H9 (cell line): ENCODE data around the gene CAMTA2. TPM values are rescaled to one million over a fixed set of nuclear protein-coding genes. Genes with fewer than 3 reads are reported as not detected.

Experiments used
- DNase-seq: peaks from one replicate; pipeline ENCODE4 v3.0.0-alpha.2; 2017
- H2AFZ ChIP-seq: one replicate; pipeline ENCODE4 v1.6.1; 2013; ENCODE audit warnings: mild to moderate bottlenecking, low read length, control low read depth, moderate library complexity
- H2AK5ac ChIP-seq: 2 replicates; pipeline ENCODE4 v1.6.1; 2013; ENCODE audit warnings: low read length, control low read depth, mixed read lengths; ENCODE audit not compliant: insufficient read length
- H2BK120ac ChIP-seq: one replicate; pipeline ENCODE4 v1.6.1; 2013; ENCODE audit warnings: low read depth, mild to moderate bottlenecking, low read length, control low read depth, inconsistent platforms; ENCODE audit not compliant: poor library complexity, severe bottlenecking
- H2BK12ac ChIP-seq: 2 replicates; pipeline ENCODE4 v1.6.1; 2013; ENCODE audit warnings: low read length, control low read depth, mixed read lengths, low read depth; ENCODE audit not compliant: insufficient read length
- H2BK15ac ChIP-seq: 2 replicates; pipeline ENCODE4 v1.6.1; 2013; ENCODE audit warnings: low read depth, low read length, control low read depth
- H2BK20ac ChIP-seq: one replicate; pipeline ENCODE4 v1.6.1; 2013; ENCODE audit warnings: low read depth, mild to moderate bottlenecking, low read length, control low read depth, inconsistent platforms; ENCODE audit not compliant: poor library complexity, severe bottlenecking
- H2BK5ac ChIP-seq: 2 replicates; pipeline ENCODE4 v1.6.1; 2013; ENCODE audit warnings: low read length, control low read depth, mixed read lengths; ENCODE audit not compliant: insufficient read length
- H3K14ac ChIP-seq: 2 replicates; pipeline ENCODE4 v1.6.1; 2013; ENCODE audit warnings: low read length, control low read depth; ENCODE audit not compliant: insufficient read depth
- H3K18ac ChIP-seq: 2 replicates; pipeline ENCODE4 v1.6.1; 2013; ENCODE audit warnings: low read depth, mild to moderate bottlenecking, mixed read lengths, low read length, control low read depth; ENCODE audit not compliant: insufficient read length
- H3K23ac ChIP-seq: 2 replicates; pipeline ENCODE4 v1.6.1; 2013; ENCODE audit warnings: low read length, control low read depth, mixed read lengths, low read depth; ENCODE audit not compliant: insufficient read length
- H3K23me2 ChIP-seq: 2 replicates; pipeline ENCODE4 v1.6.1; 2013; ENCODE audit warnings: low read depth, mild to moderate bottlenecking, mixed read lengths, low read length, control low read depth; ENCODE audit not compliant: insufficient read length, poor library complexity, severe bottlenecking
- H3K27ac ChIP-seq: 2 replicates; pipeline ENCODE4 v1.5.1; 2013; ENCODE audit warnings: low read length, control low read depth, mixed read lengths, low read depth; ENCODE audit not compliant: insufficient read length
- H3K27me3 ChIP-seq: 2 replicates; pipeline ENCODE4 v1.6.1; 2013; ENCODE audit warnings: low read length, control low read depth, inconsistent platforms; ENCODE audit not compliant: insufficient read depth
- H3K4ac ChIP-seq: 2 replicates; pipeline ENCODE4 v1.6.1; 2013; ENCODE audit warnings: low read depth, mild to moderate bottlenecking, control low read depth, inconsistent platforms, low read length, moderate library complexity
- H3K4me1 ChIP-seq: 2 replicates; pipeline ENCODE4 v1.6.1; 2013; ENCODE audit warnings: low read length, control low read depth, inconsistent platforms; ENCODE audit not compliant: insufficient read depth
- H3K4me2 ChIP-seq: 2 replicates; pipeline ENCODE4 v1.6.1; 2013; ENCODE audit warnings: low read length, control low read depth, mixed read lengths; ENCODE audit not compliant: insufficient read length, insufficient read depth
- H3K56ac ChIP-seq: 2 replicates; pipeline ENCODE4 v1.6.1; 2013; ENCODE audit warnings: low read depth, mild to moderate bottlenecking, mixed read lengths, low read length, control low read depth; ENCODE audit not compliant: insufficient read length
- H3K79me1 ChIP-seq: 2 replicates; pipeline ENCODE4 v1.6.1; 2013; ENCODE audit warnings: low read depth, mild to moderate bottlenecking, moderate library complexity, low read length, control low read depth, inconsistent platforms; ENCODE audit not compliant: insufficient read depth, poor library complexity, severe bottlenecking
- H3K79me2 ChIP-seq: 2 replicates; pipeline ENCODE4 v1.6.1; 2013; ENCODE audit warnings: low read length, control low read depth, inconsistent platforms; ENCODE audit not compliant: insufficient read depth
- H3K9ac ChIP-seq: 2 replicates; pipeline ENCODE4 v1.6.1; 2013; ENCODE audit warnings: low read length, control low read depth, mixed read lengths; ENCODE audit not compliant: insufficient read length; ENCODE audit errors: extremely low read depth
- H3K9me3 ChIP-seq: one replicate; pipeline ENCODE4 v1.6.1; 2013; ENCODE audit warnings: low read depth, low read length, inconsistent platforms; ENCODE audit not compliant: control insufficient read depth
- H3T11ph ChIP-seq: one replicate; pipeline ENCODE4 v1.6.1; 2013; ENCODE audit warnings: mild to moderate bottlenecking, low read length, control low read depth, inconsistent platforms
- H4K20me1 ChIP-seq: one replicate; pipeline ENCODE4 v1.6.1; 2013; ENCODE audit not compliant: control insufficient read depth, insufficient read length, insufficient read depth
- H4K5ac ChIP-seq: 2 replicates; pipeline ENCODE4 v1.6.1; 2013; ENCODE audit warnings: low read depth, mild to moderate bottlenecking, mixed read lengths, low read length, control low read depth; ENCODE audit not compliant: insufficient read length
- H4K8ac ChIP-seq: replicated peaks from 2 replicates; pipeline ENCODE4 v1.6.1; 2013; ENCODE audit warnings: low read length, control low read depth, mixed read lengths, low read depth; ENCODE audit not compliant: insufficient read length
- H4K91ac ChIP-seq: 2 replicates; pipeline ENCODE4 v1.6.1; 2013; ENCODE audit warnings: low read depth, mild to moderate bottlenecking, moderate library complexity, mixed read lengths, low read length, control low read depth; ENCODE audit not compliant: insufficient read length
- H3K27ac Mint-ChIP-seq, 3 experiments: 2 replicates in 2 of 3; 3 replicates in 1 of 3; pipeline ENCODE4 v1.8.0; 2020 to 2021; ENCODE audit warnings: mixed read lengths in 3 of 3, mild to moderate bottlenecking in 1 of 3, moderate library complexity in 1 of 3
- H3K27me3 Mint-ChIP-seq: 2 replicates; pipeline ENCODE4 v1.8.0; 2021; ENCODE audit warnings: low read depth, mild to moderate bottlenecking, moderate library complexity, mixed read lengths
- H3K36me3 Mint-ChIP-seq, 3 experiments: 2 replicates in 2 of 3; 3 replicates in 1 of 3; pipeline ENCODE4 v1.8.0; 2020 to 2021; ENCODE audit warnings: low read depth in 3 of 3, mixed read lengths in 3 of 3; ENCODE audit not compliant: insufficient read depth in 1 of 3
- H3K4me1 Mint-ChIP-seq, 2 experiments: 2 replicates each; pipeline ENCODE4 v1.8.0; 2020; ENCODE audit warnings: mixed read lengths in 2 of 2
- H3K4me3 Mint-ChIP-seq, 2 experiments: 2 replicates in 1 of 2; 3 replicates in 1 of 2; pipeline ENCODE4 v1.8.0; 2020 to 2021; ENCODE audit warnings: mild to moderate bottlenecking in 2 of 2, mixed read lengths in 2 of 2, moderate library complexity in 1 of 2
- H3K9me3 Mint-ChIP-seq, 2 experiments: 2 replicates in 1 of 2; 3 replicates in 1 of 2; pipeline ENCODE4 v1.8.0; 2020; ENCODE audit warnings: mild to moderate bottlenecking in 2 of 2, mixed read lengths in 2 of 2, moderate library complexity in 1 of 2
- WGBS: extraction: QIAGEN DNeasy Blood & Tissue Kit; methylation state at CpG from one replicate; pipeline ENCODE4 v1.1.7; 2013; ENCODE audit warnings: missing lambda C conversion rate, low lambda C conversion rate, mixed read lengths; ENCODE audit not compliant: insufficient read length; ENCODE audit errors: extremely low coverage; 5-methylcytosine and 5-hydroxymethylcytosine counted together
- total RNA-seq: library from RNA; stranded (reverse); gene quantifications from 2 replicates; pipeline ENCODE4 v1.2.1, GENCODE V29; 2021
- TF ChIP-seq, protein P1 (sequence below): fragments of 200-600 bp; sonication (generic); conservative IDR thresholded peaks from 3 replicates; pipeline ENCODE4 v1.8.0; 2021; ENCODE audit warnings: antibody characterized with exemption, mild to moderate bottlenecking

The CAMTA2 gene
- total RNA-seq, 1 experiment from 2014 or later = 15.6 TPM

GRCh38 chr17:5033352-5034015 lies 46.0 kb upstream of the CAMTA2 start:
- Mint-ChIP-seq H3K36me3 (no peaks in the 10 kb centered on the region), H3K9me3 (no peaks in the 10 kb centered on the region), H3K27ac (no peak overlapping the region), H3K4me3 (no peak overlapping the region), H3K27me3 (peaks cover 50% of the 10 kb centered on the region), H3K4me1 (peaks cover 0 to 3% of the 10 kb centered on the region in 2 experiments; a peak in 1 of 4 replicates)
- Histone ChIP-seq H2AFZ (no peak overlapping the region), H3K9me3 (no peaks in the 10 kb centered on the region), H2AK5ac (no peak overlapping the region), H3K4me2 (no peak overlapping the region), H4K91ac (no peak overlapping the region), H3K9ac (no peak overlapping the region), H3K23me2 (no peaks in the 10 kb centered on the region), H4K20me1 (no peaks in the 10 kb centered on the region), H3K27ac (no peak overlapping the region), H2BK15ac (no peak overlapping the region), H3K27me3 (peaks cover 2% of the 10 kb centered on the region; the same call in 1 of the 2 replicates), H2BK120ac (no peak overlapping the region), H3K79me2 (no peaks in the 10 kb centered on the region), H4K5ac (no peak overlapping the region), H3K56ac (no peak overlapping the region), H3K4me1 (no peaks in the 10 kb centered on the region), H3K79me1 (no peaks in the 10 kb centered on the region), H3K4ac (no peak overlapping the region), H3K23ac (no peak overlapping the region), H2BK20ac (no peak overlapping the region), H3K18ac (no peak overlapping the region), H2BK12ac (no peak overlapping the region), H2BK5ac (no peak overlapping the region), H4K8ac (no peak overlapping the region), H3K14ac (no peak overlapping the region), H3T11ph (no peak overlapping the region)
- TF ChIP-seq, protein P1, sequence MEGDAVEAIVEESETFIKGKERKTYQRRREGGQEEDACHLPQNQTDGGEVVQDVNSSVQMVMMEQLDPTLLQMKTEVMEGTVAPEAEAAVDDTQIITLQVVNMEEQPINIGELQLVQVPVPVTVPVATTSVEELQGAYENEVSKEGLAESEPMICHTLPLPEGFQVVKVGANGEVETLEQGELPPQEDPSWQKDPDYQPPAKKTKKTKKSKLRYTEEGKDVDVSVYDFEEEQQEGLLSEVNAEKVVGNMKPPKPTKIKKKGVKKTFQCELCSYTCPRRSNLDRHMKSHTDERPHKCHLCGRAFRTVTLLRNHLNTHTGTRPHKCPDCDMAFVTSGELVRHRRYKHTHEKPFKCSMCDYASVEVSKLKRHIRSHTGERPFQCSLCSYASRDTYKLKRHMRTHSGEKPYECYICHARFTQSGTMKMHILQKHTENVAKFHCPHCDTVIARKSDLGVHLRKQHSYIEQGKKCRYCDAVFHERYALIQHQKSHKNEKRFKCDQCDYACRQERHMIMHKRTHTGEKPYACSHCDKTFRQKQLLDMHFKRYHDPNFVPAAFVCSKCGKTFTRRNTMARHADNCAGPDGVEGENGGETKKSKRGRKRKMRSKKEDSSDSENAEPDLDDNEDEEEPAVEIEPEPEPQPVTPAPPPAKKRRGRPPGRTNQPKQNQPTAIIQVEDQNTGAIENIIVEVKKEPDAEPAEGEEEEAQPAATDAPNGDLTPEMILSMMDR = 0 out of 3 replicates have a peak, but pooled peaks have one; percentile 26
- peak; percentile 51 for DNase-seq
- no CpG with 5 or more reads among the region's 13 CpGs for WGBS
